Measurements from ENCODE around the gene PEAK1.

PEAK1 gene

GRCh38 chr15:77396692-77397091 lies 23.2 kb downstream of the PEAK1 start:
- DNase-seq, result no peak

GRCh38 chr15:77395013-77395774 lies 24.7 kb downstream of the PEAK1 start:
- DNase-seq, result no peak

GRCh38 chr15:77393471-77393840 lies 26.4 kb downstream of the PEAK1 start:
- DNase-seq, result peak; percentile 31

GRCh38 chr15:77392762-77393470 lies 27.0 kb downstream of the PEAK1 start:
- no peak for DNase-seq

- no peak for DNase-seq
These were observed 28.4 kb downstream of the PEAK1 start for GRCh38 chr15:77391372-77391951.

GRCh38 chr15:77387365-77388105 lies 32.4 kb downstream of the PEAK1 start:
- peak; percentile 31 for DNase-seq

GRCh38 chr15:77386626-77387025 lies 33.3 kb downstream of the PEAK1 start:
- DNase-seq, result no peak

GRCh38 chr15:77384589-77385359 lies 35.1 kb downstream of the PEAK1 start:
- DNase-seq, result no peak

GRCh38 chr15:77384086-77384485 lies 35.8 kb downstream of the PEAK1 start:
- DNase-seq, result no peak

- DNase-seq, result no peak
These were observed 39.9 kb downstream of the PEAK1 start for GRCh38 chr15:77380033-77380432.

- no peak for DNase-seq
These were observed 43.1 kb downstream of the PEAK1 start for GRCh38 chr15:77376770-77377169.

GRCh38 chr15:77375133-77375532 lies 44.8 kb downstream of the PEAK1 start:
- no peak for DNase-seq

- DNase-seq, result no peak
These were observed 46.5 kb downstream of the PEAK1 start for GRCh38 chr15:77373441-77373840.

- no peak for DNase-seq
These were observed 47.9 kb downstream of the PEAK1 start for GRCh38 chr15:77371850-77372563.

- DNase-seq, result no peak
These were observed 49.3 kb downstream of the PEAK1 start for GRCh38 chr15:77370580-77370979.

GRCh38 chr15:77369168-77369567 lies 50.7 kb downstream of the PEAK1 start:
- DNase-seq, result peak; percentile 31

- no peak for DNase-seq
These were observed 52.3 kb downstream of the PEAK1 start for GRCh38 chr15:77367631-77368030.

GRCh38 chr15:77361456-77361855 lies 58.4 kb downstream of the PEAK1 start:
- DNase-seq, result no peak

GRCh38 chr15:77358545-77359240 lies 61.2 kb downstream of the PEAK1 start:
- no peak for DNase-seq

- DNase-seq, result no peak
These were observed 63.6 kb downstream of the PEAK1 start for GRCh38 chr15:77356305-77356704.

GRCh38 chr15:77355321-77355720 lies 64.6 kb downstream of the PEAK1 start:
- no peak for DNase-seq

Measured in fibroblast of upper back skin (primary cell).